DLD1 (cell line): Measurements from ENCODE around the gene PLAU.

Experiments
- in situ Hi-C: cut with HindIII; loops from 2 replicates; pipeline ENCODE4 v1.10.0; 2017; ENCODE audit warnings: low sequenced_read_pairs

Gene PLAU

DNA sequence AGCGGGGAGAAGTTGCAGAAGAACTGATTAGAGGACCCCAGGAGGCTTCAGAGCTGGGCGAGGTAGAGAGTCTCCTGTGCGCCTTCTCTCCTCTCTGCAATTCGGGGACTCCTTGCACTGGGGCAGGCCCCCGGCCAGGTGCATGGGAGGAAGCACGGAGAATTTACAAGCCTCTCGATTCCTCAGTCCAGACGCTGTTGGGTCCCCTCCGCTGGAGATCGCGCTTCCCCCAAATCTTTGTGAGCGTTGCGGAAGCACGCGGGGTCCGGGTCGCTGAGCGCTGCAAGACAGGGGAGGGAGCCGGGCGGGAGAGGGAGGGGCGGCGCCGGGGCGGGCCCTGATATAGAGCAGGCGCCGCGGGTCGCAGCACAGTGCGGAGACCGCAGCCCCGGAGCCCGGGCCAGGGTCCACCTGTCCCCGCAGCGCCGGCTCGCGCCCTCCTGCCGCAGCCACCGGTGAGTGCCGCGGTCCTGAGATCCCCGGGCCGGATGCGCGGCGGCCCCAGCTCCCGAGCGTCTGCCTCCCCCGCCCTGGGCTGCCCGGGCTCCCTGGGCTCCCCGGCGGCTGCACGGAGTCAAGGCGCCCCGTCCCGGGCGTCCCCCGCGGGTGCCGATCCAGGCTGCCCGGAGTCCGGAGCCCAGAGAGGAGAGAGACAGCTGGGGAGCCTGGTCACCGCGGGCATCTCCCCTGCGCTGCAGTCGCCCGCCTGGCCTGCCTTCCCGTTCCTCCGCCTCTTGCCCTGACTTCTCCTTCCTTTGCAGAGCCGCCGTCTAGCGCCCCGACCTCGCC lies at the start of gene PLAU:
PLAU (plus strand) TSS at position 369 of the 789 bp plus-strand sequence. CDS start 424 bp downstream, outside the sequence.
- in situ Hi-C loops, result no loop called here

DNA sequence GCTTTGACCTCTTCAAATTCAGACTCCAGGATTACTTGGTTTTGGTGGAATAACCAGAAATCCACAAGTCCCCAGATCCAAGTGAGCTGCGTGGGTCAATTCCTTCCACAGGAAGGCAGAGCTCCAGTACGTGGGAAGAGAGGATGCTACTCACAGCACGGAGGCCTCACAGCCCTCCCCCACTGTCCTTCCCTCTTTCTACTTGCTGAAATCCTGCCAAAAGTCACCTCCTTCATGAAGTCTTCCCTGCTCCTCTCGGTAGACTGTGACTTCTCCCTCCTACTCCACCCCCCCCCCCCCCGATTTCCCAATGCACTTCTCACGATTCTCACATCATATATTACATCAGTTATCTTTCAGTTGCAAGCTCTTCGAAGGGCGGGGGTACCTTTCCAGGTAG lies 48.9 kb upstream of the PLAU start:
- in situ Hi-C loops, result no loop called here

DNA sequence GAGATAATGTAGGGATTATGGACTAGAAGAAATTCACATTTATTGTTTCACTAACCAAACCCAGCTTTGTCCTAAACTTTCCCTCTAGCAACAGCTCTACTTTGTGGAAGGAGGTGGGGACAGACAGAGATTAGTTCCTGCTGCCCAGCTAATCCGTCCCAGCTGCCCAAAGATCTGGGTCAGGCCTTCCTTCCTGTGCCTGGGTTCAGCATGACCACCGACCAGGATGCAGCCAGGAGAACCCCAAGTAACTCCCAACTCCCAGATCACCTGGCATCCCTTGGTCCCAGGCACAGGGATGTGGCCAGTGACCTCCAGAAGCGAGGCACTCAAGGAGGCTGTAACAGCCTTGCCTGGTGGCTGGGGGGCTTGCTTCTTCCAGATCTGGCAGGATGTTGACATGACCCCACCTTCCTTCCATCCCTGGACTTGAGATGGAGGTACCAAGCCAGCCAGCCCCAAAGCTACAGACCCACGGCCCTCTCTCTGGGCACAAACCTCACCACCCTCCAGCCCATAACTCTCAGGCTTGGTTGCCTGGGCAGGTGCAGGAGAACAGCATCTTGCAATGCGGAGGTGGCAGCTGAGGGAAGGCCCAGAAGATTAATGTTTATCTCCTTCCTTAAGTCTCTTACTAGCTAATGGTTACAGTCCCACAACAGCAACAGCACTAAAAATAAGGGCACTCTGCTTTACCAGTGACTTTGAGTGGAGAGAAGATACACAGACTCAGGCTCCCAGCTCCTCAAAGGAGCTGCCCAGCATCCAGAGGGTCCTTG lies 47.7 kb upstream of the PLAU start:
- in situ Hi-C loops, result no loop called here

DNA sequence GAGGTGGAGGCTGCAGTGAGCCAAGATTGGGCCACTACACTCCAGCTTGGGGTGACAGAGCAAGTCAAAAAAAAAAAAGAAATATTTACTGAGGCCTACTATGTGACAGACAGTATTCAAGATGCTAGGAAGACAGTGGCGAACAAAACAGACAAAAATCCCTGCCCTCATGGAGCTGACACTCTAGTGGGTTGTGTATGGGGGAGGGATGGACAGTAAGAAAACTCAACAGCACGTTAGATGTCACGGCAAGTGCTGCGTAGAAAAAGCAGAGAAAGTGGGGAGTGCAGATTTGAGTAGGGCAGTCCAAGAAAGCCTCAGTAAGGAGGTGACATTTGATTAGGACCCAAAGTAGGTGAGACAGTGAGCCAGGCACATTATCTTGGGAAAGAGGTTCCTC lies 46.7 kb upstream of the PLAU start:
- in situ Hi-C loops, result no loop called here

DNA sequence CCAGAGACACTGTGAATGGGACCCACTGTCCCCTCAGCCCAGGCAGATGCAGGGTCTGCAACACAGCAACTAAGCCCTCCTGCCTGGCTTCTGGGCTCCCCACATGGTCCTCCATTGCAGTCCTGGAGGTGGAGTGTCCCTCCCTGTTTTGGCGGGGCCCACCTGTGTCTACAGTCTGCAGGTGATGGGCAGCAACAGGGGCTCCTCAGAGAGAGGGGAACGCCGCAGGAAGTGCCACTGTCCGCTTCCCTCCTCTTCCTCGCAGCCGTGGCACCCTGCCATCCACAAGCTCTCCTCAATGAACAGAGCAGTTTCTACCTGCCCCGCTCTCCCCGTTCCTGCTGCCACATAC lies 45.8 kb upstream of the PLAU start:
- in situ Hi-C loops, result no loop called here

DNA sequence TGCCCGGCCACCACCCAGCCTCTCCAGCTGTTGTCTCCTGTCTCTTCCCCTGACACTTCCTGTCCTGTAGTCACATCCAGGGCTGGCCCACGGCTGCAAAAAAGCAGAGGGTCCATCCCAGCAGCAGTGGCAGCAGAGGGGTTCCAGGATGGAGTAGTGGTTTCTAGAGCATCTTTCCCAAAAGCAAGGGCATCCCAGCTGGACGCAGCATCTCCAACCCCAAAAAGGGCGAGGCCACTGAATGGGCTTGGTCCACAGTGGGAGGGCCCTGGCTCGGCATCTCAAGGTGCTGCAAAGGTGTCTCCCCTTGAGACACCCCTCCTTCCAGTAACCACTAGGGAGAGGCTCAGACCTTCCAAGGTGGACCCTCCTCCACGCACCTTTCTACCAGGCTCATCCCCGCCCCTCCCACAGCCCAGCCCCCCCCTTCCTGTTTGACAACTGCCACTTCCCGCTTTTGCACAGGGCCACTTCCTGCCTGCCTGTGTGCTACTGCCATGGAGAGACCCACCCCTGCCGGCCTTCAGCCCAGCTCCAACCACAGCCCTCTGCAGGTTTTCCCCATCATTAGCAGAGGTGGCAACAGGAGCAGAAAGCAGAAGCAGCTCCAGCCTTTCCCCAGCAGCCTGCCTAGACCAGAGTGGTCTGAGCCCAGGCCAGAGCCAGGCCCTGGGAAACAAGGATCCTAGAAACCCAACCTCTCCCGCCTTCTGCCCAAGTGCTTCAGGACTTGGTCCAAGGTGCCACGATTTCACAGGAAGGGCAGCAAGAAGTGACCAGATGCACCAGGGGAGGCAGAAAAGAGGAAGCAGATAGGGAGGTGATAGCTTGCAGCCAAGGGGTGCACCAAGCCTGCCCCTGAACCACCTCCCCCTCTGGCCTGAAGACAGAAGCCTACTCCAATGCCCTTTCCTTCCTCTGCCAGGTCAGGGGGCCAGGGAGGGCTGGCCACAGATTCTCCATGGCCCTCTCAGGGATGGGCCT lies 45.2 kb upstream of the PLAU start:
- in situ Hi-C loops, result no loop called here

DNA sequence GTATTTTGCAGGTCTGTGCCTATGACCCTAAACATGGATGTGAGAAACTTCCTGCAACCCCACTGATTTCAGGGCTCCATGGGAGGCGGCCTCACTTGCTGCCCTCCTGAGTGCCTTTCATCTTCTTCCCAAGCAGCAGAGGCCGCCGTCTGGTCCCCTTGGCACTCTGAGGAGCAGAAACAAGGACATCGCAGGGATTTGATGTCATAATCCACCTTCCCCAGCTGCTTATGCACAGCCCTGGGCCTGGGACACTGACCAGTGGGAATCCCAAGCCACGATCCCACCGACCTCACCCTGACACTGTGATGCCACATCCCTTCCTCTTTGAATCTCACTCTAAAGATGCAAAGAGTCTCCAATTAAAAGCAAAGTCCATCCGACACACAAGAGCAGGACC lies 44.3 kb upstream of the PLAU start:
- in situ Hi-C loops, result no loop called here

DNA sequence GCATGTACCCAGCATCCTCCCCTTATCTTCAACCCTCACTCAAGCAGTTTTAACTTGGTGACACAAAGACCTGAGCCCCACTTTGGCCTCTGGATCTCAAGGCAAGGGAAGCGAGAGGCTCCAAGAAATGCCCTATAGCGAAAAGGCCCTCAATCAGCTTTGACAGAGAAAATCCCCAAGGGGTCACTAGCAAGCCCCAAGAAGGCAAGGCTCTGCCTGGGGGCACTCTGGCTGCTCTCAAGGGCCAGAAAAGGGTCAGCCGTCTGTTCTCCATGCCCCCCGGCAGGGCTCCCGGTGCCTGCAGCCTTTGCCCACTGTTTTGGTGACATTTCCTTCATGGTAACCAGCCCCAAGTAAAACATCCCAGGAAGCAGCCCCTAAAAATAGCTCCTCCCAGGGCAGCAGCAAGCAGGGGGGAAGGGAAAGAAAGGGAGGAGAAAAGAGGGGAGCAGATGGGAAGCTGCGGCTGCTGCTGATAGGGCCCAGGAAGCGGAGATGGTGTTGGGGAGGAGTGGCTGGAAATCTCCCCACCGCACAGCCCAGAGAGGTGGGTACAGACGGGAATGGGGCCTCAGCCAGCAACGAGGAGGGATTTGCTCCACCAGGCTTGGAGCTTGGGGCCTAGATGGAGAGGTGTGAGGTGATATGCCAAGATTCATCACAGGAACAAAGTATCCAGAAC lies 43.7 kb upstream of the PLAU start:
- in situ Hi-C loops, result no loop called here

DNA sequence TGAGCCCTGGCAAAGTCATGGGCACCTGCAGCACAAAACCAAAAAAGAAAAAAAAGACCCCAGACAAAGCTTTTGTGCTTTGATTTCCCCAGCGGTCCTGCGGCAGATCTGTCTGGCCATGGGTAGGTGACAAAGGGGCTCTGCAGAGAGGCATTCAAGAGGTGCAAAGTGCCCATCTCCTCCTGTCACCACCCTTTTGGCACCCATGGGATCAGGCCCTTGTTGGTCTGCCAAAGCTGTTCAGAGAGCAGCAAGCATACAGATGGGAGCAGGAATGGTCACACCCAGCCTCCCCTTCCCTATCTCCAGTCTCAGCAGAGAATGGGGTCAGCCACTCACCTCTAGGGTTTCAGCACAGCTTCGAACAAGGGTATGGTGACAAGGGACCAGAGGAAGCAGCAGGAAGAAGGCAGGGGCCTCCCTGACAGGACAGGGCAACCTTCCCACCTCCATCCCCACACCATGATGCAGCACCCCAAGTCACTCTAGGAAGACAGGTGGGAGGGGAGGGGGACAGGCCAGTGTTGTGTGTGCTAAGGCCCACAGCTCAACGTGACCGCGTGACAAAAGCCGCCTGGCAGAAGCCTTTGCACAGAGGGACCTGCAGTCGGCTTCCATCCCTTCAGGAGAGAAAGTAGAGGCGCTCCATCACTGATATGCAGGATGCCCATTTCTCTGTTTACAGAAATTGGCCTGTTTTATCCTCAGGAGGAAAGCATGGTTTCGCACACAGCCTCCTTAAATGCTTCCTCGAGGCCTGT lies 42.9 kb upstream of the PLAU start:
- in situ Hi-C loops, result no loop called here

DNA sequence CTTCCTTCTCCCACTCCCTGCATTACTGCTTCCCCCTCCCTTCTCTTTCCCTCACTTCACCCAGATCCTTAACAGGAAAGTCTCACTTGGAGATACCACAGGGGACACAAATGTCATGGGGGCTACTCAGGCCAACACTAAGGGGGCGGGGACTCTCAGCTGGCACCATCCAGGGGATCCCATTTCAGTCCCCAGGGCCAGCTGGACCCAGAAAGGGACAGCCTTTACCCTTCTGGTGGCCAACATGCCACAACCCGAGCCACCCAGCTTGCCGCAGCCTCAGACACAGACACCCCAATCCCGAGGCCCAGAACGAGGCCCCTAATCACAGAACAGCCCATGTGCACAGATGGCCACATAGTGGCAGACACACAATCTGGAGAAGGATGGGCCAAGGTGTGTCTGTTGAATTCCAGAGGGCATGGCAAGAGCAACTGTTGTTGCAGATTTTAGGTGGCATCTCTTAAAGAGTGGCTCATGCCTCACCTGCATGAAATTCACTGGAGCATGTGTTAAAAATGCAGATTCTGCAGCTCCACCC lies 42.2 kb upstream of the PLAU start:
- in situ Hi-C loops, result no loop called here

DNA sequence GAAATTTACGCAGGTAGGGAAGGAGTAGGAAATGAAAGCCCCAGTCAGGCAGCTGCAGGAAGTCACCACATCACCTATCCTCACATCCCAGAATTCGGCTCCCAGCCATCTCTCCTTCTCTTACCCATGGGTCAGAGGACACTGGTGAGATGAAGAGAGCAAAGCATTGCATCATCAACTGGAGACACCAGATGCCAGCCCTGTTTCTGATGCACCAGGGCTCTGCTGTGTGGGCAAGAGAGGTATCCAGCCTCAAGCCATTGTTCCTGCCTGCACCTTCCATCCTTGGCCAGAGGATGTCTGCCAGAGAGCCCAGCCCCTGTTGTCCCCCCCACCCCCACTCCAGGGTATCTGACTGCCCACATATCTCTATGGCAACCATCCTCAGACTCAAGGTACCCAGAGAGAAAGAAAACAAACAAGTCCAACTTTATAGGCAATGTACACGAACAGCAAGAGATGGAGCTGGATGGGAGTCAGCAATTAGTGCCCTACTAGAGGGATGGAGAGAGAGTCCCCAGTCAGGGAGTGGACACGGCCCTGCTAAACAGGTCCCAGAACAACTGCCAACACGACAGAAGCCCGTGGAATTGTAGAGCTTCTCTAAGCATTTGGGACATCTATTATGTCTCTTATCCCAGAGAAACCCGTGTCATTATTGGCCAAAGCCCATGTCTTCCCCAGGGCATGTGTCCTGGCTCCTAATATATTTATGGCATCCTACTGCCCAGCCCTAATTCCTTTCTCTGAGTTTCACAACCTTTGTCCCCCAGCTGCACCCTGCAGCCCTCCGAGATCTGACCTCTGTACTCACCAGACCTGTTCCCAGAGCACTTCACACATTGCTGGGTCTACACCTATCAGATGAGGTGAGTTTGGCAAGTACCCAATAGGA lies 39.4 kb upstream of the PLAU start:
- in situ Hi-C loops, result no loop called here

DNA sequence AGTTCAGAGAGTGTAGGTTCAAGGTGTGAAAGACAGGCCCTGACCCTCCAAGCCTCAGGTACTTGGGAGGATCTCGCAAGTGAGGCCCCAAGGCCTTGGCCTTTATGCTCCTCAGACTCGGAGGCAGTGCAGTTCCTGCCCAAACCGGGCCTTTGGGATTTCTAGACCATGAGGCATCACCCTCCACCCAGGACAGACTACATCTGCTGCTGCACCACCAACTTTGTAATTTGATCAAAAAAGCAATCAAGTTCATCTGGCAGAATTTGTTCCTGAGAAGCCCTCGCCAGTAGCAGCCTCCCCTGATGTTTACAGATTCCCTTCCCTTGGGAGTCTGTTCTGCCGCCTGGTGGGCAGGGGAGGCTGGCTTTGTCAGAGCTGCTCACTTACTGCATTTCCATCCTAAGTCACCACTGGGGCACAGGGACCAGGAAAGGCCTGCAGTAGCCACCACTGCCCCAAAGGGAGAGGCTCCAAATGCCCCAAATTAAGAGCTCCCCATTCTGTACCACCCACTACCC lies 38.7 kb upstream of the PLAU start:
- in situ Hi-C loops, result no loop called here

DNA sequence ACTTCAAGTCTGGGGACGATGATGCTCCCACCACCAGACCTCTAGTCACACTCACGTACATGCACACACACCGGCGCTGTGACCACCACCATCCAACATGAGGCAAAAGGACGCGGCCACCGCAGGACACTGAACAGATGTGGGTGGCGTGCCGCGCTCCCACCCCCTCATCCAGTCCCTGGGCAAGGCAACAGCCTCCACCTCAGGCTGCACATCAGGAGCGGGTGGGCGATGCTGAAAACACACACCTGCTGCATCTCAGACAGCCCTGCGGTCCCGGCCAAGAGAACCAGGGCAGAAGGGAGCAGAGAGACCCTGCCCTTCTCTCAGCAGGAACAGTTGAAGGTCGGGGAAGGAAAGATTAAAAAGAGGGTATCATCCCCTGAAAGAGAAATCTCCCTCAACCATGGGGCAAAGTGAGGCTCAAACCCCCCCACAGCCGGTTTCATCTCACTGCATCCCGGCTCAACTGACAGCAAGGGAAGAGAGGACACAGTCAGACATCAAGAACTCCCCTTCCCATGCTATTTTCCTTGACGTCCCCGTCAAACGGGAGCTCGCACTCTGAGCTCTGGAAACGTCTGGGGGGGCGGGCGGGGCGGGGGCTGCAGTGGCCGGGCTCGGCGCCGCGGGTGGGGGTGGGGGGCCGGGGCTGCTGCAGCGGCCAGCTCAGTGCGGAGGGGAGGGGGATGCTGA lies 37.6 kb upstream of the PLAU start:
- in situ Hi-C loops, result no loop called here

DNA sequence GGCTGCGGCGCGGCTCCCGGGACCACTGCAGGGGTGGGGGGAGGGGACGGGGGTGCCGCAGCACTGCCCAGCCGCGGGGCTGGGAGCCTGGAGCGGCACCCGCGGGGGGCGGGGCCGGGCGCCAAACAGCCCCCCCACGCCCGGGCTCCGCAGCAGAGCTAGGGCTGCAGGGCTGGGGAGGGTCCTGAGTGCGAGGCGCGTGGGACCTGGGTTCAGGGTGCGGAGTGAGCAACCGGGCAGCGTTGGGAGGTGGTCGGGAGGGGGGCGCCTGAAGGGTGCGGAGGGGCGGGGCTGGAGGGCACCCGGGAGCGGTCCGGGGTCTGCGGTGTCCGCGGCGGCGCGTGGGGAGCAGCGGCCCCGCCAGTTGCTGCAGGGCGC lies 37.1 kb upstream of the PLAU start:
- in situ Hi-C loops, result no loop called here

DNA sequence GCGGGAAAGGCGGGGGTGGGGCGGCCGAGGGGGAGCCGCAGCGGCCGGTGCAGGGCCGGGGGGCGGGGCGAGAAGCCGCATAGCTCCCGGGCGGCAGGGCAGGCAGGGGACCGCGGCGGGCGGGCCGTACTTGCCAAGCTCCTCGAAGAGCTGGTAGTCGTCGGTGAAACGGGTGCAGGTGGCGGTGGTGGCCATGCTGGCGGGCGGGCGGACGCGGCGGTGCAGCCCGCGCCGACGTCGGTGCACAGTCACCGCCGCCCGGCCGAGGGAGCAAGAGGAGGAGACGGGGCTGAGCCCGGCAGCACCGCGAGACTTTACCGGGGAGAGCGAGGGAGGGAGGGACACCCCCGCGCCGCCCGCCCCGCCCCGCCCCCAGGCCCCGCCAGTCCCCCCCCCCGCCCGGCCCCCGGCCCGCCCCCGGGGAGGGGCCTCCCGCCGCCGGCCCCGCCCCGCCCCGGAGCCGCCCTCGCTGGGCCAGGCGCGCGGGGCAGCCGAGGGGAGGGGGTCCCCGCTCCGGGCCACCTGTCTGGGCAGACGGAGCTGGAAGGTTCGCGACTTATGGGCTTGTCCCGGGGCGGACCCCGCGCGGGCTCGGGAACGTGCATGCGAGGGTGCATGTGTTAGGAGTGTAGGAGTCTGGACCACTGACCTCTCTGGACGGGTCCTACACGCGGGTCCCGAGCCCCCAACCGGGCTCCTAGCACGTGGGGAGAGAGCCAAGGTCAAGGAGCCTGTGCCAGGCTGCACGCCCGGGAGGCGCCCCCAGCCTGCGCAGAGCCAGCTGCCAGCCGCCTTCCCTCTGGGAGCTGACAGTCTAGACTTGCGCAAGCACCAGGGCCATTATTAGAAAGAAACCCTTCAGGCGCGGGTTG lies 36.4 kb upstream of the PLAU start, which contains the start of gene CAMK2G:
CAMK2G (minus strand) TSS at position 289 of the 872 bp plus-strand sequence; CDS start at position 195, 94 bp downstream.
- in situ Hi-C loops, result loop anchor here (25.0 kb wide), 1 partner anchor 238 kb away; no protein-coding TSS in a partner anchor

DNA sequence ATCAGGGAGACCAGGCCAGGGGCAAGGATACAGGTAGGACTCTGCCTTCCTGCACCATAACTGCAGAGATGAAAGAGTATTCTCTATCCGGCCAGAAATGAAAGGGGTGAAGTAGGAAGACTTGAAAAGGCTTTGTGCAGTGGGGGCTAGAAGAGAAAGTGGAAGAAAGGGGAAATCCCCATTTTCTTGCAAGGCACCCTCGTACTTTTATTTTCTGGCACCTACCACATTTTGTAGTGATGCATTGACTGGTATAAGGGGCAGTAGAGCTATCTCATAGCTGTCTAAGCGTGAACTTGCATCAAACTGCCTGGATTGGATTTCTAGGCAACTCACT lies 35.8 kb upstream of the PLAU start:
- in situ Hi-C loops, result loop anchor here (25.0 kb wide), 1 partner anchor 237 kb away; no protein-coding TSS in a partner anchor

DNA sequence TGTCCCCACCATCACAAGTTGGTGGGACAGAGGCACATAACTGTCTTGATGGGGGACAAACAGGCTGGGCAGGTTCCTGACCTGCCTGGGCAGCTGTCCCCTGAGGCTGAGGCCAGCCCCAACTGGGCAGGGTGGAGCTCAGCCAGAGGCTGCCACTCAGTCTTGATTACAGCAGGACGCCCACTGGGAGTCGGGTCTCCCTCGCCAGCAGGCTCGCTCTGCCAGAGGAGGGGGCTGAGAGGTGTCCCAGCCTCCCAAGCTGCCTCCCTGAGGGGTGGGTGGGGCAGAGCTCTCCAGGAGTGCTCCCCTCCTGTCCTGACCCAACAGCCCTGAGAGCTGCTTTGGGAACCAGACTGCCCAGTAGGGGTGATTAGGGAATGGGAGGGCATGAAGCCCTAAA lies 34.8 kb upstream of the PLAU start:
- in situ Hi-C loops, result loop anchor here (25.0 kb wide), 1 partner anchor 236 kb away; no protein-coding TSS in a partner anchor
